ENCODE measurements around the gene CLPTM1.
"Not testable (repeated sequence)": the region's sequence is repeated elsewhere in the genome, so short reads cannot be mapped to it uniquely, and the experiment has no call there.

Gene CLPTM1

DNA sequence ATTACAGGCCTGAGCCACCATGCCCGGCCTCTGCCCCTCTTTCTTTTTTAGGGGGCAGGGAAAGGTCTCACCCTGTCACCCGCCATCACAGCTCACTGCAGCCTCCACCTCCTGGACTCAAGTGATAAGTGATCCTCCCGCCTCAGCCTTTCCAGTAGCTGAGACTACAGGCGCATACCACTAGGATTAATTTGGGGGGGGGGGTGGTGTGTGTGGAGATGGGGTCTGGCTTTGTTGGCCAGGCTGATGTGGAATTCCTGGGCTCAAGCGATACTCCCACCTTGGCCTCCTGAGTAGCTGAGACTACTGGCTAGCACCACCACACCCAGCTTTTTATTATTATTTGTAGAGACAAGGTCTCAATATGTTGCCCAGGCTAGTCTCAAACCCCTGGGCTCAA, 45.4 kb upstream of the CLPTM1 start:
- Mint-ChIP-seq H3K4me1 (peaks cover 52% of the 10 kb centered on the region), H3K9me3 (no peaks in the 10 kb centered on the region), H3K27me3 (ENCODE audit: low read depth) (peaks cover 14% of the 10 kb centered on the region), H3K36me3 (ENCODE audit: low read depth) (no peaks in the 10 kb centered on the region), H3K27ac (peak overlapping the region; percentile 87 to 98 (median 98)), H3K4me3 (peak overlapping the region in 1 of 3 experiments; percentile 25)
- TF ChIP-seq, protein P1, sequence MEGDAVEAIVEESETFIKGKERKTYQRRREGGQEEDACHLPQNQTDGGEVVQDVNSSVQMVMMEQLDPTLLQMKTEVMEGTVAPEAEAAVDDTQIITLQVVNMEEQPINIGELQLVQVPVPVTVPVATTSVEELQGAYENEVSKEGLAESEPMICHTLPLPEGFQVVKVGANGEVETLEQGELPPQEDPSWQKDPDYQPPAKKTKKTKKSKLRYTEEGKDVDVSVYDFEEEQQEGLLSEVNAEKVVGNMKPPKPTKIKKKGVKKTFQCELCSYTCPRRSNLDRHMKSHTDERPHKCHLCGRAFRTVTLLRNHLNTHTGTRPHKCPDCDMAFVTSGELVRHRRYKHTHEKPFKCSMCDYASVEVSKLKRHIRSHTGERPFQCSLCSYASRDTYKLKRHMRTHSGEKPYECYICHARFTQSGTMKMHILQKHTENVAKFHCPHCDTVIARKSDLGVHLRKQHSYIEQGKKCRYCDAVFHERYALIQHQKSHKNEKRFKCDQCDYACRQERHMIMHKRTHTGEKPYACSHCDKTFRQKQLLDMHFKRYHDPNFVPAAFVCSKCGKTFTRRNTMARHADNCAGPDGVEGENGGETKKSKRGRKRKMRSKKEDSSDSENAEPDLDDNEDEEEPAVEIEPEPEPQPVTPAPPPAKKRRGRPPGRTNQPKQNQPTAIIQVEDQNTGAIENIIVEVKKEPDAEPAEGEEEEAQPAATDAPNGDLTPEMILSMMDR (IDR thresholded peaks at IDR 0.05; ENCODE audit: unreplicated experiment in 3 of 3) = no peak

DNA sequence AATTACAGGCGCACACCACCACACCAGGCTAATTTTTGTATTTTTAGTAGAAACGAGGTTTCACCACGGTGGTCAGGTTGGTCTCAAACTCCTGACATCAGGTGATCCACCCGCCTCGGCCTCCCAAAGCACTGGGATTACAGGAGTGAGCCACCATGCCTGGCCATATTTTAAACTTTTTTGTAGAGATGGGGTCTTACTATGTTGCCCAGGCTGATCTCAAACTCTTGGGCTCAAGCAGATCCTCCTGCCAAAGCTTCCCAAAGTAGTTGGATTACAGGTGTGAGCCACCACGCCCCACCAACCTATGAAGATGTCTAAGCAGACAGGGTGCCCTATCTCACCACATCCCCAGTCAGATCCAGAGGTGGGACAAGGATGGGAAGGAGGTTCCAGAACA, 43.3 kb upstream of the CLPTM1 start:
- not testable (repeated sequence) for H3K9me3 Mint-ChIP-seq; H3K4me3 Mint-ChIP-seq; H3K36me3 Mint-ChIP-seq (ENCODE audit: low read depth)
- peaks cover 49% of the 10 kb centered on the region for H3K4me1 Mint-ChIP-seq
- H3K27me3 Mint-ChIP-seq (ENCODE audit: low read depth) = peaks cover 13% of the 10 kb centered on the region
- H3K27ac Mint-ChIP-seq = peak overlapping the region in 2 of 3 experiments; percentile 98

DNA sequence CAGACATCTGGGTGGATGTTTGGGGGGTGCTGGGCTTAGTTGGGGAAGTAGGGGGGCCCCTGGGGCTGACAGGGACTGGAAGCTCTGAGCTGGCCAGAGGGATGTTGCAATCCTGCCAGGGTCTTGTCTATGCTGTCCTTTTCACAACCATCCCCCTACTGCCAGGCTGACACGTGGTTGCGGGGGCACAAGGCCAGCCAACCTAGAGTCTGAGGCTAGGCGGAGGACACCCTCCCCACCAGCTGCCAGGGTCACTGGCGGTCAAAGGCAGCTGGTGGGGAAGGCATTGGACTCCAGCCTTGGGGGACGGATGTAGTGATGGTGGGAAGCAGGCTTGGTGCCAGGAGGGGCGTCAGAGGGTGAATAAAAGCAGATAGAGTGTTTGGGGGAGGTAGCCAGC, 42.3 kb upstream of the CLPTM1 start:
- TF ChIP-seq, protein P1 (IDR thresholded peaks at IDR 0.05; ENCODE audit: unreplicated experiment in 3 of 3) = no peak
- Mint-ChIP-seq H3K4me1 (peaks cover 47% of the 10 kb centered on the region), H3K4me3 (peak overlapping the region; percentile 50 to 55 (median 50)), H3K36me3 (ENCODE audit: low read depth) (no peaks in the 10 kb centered on the region), H3K9me3 (no peaks in the 10 kb centered on the region), H3K27ac (peak overlapping the region in 2 of 3 experiments; percentile 76 to 98), H3K27me3 (ENCODE audit: low read depth) (peaks cover 12% of the 10 kb centered on the region)

DNA sequence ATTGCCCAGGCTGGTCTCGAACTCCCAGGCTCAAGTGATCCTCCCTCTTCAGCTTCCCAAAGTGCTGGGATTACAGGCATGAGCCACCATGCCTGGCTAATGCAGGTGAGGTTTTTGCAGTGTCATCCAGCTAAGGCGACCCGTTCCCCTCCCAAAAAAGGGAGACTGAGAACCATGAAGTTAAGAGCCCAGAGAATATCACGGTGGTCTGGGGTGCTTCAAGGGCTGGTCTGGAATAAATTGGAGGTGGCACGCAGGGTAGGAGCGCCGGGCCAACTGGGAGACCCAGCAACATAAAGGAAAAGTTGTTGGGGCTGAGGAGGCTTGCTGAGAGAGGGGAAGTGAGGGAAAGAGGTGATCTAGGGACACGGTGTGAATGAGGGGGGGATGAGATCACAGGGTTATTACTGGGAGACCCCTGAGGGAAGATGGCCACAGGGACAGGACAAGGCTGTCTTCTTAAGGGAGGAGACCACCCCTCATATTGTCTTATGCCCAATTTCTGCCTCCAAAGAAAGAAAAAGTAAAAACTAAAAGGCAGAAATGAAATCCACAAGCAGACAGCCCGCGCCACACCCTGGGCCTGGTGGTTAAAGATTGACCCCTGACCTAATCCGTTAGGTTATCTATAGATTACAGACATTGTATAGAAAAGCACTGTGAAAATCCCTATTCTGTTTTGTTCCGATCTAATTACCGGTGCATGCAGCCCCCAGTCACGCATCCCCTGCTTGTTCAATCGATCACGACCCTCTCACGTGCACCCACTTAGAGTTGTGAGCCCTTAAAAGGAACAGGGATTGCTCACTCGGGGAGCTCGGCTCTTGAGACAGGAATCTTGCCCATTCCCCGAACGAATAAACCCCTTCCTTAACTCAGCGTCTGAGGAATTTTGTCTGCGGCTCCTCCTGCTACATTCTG, 41.4 kb upstream of the CLPTM1 start:
- Mint-ChIP-seq H3K27ac (peak overlapping the region; percentile 76 to 98 (median 93)), H3K27me3 (ENCODE audit: low read depth) (peaks cover 12% of the 10 kb centered on the region), H3K4me3 (peak overlapping the region; percentile 92 to 99 (median 95)), H3K4me1 (peaks cover 44% of the 10 kb centered on the region)
- H3K36me3 Mint-ChIP-seq (ENCODE audit: low read depth); H3K9me3 Mint-ChIP-seq: not testable (repeated sequence)

DNA sequence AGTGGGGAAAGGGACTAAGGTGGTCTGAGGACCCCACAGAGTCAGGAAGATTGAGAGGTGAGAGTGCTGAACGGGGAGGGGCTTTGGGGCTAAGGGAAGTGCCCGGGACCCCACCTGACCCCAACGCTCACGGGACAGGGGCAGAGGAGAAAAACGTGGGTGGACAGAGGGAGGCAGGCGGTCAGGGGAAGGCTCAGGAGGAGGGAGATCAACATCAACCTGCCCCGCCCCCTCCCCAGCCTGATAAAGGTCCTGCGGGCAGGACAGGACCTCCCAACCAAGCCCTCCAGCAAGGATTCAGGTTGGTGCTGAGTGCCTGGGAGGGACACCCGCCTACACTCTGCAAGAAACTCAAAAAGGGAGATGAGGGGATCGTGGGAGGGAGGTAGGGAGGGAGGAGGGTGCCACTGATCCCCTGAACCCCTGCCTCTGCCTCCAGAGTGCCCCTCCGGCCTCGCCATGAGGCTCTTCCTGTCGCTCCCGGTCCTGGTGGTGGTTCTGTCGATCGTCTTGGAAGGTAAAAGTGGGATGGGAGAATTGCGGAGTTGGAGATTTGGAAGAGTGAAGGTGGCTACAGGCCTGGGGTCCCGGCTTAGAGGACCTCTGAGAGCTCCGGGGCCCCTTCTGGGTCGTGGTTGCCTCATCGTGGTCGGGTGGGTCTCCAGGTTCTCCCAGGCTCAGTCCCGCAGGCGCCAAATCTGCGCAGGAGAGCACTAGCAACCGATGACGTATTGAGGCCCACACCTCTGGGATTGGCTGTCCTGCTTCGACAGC, 40.6 kb upstream of the CLPTM1 start, which contains the start of gene APOC1:
Gene APOC1 (plus strand): TSS at position 176 of the 774 bp plus-strand sequence. CDS start 284 bp downstream, at position 460.
- not testable (repeated sequence) for H3K36me3 Mint-ChIP-seq (ENCODE audit: low read depth); H3K9me3 Mint-ChIP-seq
- peak within 1 kb of the TSS; percentile 93 to 98 (median 97) for H3K27ac Mint-ChIP-seq
- peaks cover 44% of the 10 kb centered on the region for H3K4me1 Mint-ChIP-seq
- peak within 1 kb of the TSS; percentile 92 to 99 (median 95) for H3K4me3 Mint-ChIP-seq
- H3K27me3 Mint-ChIP-seq (ENCODE audit: low read depth) = peaks cover 12% of the 10 kb centered on the region

DNA sequence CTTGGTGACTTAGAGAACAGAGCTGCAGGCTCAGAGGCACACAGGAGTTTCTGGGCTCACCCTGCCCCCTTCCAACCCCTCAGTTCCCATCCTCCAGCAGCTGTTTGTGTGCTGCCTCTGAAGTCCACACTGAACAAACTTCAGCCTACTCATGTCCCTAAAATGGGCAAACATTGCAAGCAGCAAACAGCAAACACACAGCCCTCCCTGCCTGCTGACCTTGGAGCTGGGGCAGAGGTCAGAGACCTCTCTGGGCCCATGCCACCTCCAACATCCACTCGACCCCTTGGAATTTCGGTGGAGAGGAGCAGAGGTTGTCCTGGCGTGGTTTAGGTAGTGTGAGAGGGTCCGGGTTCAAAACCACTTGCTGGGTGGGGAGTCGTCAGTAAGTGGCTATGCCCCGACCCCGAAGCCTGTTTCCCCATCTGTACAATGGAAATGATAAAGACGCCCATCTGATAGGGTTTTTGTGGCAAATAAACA, 30.9 kb upstream of the CLPTM1 start:
- Mint-ChIP-seq H3K36me3 (ENCODE audit: low read depth) (no peaks in the 10 kb centered on the region), H3K4me1 (peaks cover 29% of the 10 kb centered on the region), H3K9me3 (no peaks in the 10 kb centered on the region), H3K4me3 (no peak overlapping the region), H3K27me3 (ENCODE audit: low read depth) (peaks cover 5% of the 10 kb centered on the region), H3K27ac (peak overlapping the region in 1 of 3 experiments; percentile 15)
- TF ChIP-seq, protein P1 (IDR thresholded peaks at IDR 0.05; ENCODE audit: unreplicated experiment in 3 of 3) = no peak

Measured in nephron (organoid).